Head of caudate nucleus (tissue), 42 donors: Measurements from ENCODE around the gene JAK3.

Source experiments
- DNase-seq, 42 donors: peaks; one replicate each; pipeline versions ENCODE4 v3.0.0 to v3.0.0-alpha.2; 2020 to 2021; ENCODE audit warnings: mixed read lengths in 7 of 42
- intact Hi-C: fragments of 100-400 bp; cut with DNase I; formaldehyde crosslinking; loops from one replicate; pipeline ENCODE4 v1.15.0; 2022

The JAK3 gene

DNA sequence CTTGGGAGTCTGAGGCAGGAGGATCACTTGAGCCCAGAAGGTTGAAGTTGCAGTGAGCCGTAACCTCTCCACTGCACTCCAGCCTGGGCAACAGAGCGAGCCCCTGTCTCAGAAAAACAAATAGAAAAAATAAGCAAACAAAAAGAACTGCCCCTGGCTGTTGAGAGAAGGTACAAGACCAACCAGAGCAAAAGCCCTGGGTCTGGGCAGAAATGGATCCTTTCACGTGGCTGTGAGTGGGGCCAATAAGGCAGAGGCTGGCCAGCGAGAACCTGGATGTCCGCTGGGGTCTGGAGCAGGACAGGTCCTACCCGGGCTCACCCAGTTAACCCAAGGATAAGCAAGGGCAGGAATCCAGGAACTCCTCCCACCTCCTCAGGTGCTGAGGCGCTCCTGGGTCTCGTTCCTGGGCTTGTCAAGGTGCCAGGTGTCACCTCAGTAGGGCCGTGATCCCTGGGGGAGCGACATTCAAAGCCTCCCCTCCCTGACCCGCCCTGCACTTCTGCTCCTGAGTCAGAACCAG lies 19.2 kb upstream of the JAK3 start:
- DNase-seq, result no peak
- intact Hi-C loops, result no loop called here

GRCh38 chr19:17866312-17866963 lies 18.7 kb upstream of the JAK3 start:
- DNase-seq, result no peak
- intact Hi-C loops, result no loop called here

- DNase-seq, result no peak
- intact Hi-C loops, result no loop called here
These were observed 17.9 kb upstream of the JAK3 start for GRCh38 chr19:17865364-17866311.

GRCh38 chr19:17863520-17864182 lies 15.9 kb upstream of the JAK3 start:
- intact Hi-C loops, result loop anchor here (5.0 kb wide), 1 partner anchor 134 kb away; no protein-coding TSS in a partner anchor
- no peak for DNase-seq

DNA sequence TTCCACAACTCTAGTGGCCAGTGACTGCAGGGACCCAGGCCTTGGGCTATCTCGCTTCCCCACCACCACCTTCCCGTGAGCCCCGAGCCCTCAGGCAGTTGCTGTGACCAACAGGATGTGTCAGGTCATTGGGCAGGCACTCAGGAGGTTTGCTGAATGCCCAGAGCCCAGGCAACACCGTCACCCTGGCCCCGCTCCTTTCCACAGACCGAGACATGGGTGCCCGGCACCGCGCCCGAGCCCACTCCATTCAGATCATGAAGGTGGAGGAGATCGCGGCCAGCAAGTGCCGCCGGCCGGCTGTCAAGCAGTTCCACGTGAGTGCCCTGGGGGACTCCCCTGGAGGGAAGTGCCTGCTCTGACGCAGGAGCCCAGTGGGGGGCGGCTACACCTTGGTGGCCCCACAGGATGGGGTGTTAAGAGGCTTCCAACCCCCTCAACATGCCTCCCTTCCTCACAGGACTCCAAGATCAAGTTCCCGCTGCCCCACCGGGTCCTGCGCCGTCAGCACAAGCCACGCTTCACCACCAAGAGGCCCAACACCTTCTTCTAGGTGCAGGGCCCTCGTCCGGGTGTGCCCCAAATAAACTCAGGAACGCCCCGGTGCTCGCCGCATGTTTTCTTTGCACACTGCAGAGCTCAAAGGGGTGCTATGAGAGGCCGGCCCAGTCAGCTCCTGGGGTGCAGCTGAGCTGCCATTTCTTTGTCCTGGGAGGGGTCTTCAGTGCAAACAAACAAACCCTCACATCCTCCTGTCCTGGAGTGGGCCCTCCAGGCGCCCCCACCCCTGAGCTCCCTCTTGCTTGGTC lies 15.1 kb upstream of the JAK3 start:
- intact Hi-C loops, result loop anchor here (5.0 kb wide), 1 partner anchor 134 kb away; no protein-coding TSS in a partner anchor
- no peak for DNase-seq

GRCh38 chr19:17861542-17862402 lies 14.0 kb upstream of the JAK3 start:
- intact Hi-C loops, result loop anchor here (5.0 kb wide), 1 partner anchor 136 kb away; no protein-coding TSS in a partner anchor
- no peak for DNase-seq

DNA sequence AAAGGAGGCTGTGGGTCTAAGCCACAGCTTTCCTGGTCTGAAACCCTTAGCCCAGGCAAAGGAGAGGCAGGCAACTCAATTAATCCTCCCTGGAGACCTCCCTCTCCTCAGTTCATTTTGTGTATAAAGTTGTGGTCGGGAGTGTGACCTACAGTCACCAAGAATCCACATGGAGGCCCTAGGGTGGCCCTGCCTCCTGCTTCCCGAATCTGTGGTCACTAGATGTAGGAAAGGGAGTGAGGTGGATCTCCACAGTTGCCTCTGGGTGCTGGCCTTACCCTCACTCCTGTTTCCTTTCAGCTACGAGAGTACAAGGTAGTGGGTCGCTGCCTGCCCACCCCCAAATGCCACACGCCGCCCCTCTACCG lies 13.2 kb upstream of the JAK3 start:
- intact Hi-C loops, result loop anchor here (5.0 kb wide), 1 partner anchor 136 kb away; no protein-coding TSS in a partner anchor
- DNase-seq, result no peak

DNA sequence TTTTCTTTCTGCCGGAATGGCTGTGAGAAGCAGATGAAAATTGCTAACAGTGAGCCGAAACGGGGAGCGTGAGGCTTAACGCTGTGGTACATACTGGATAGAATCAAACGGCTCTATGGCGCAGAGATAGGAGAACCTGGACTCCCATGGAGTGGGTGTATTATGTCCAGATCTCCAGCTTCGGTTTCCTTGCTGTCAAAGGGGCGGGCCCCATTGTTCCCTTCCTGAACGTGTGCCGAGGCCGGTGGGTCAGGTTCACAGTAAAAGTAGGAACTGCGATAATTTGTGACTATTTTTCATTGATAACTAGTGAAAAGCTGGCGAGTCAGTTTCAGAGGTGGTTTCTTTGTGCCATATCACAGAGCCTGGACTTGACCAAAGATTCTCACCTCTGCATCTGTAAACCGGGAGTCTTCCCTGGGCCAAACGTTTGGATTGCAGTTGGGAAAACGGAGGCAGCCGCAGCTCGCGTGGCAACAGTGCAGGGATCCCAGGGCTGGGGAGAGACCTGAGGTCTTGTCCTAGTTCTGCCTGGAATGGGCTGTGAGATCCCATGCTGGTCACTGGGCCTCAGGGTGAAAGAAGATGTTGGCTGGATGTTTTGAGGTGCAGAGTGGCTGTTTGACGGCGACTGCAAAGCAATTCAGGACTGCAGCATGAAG lies 12.7 kb upstream of the JAK3 start:
- no peak for DNase-seq
- intact Hi-C loops, result loop anchor here (5.0 kb wide), 1 partner anchor 137 kb away; no protein-coding TSS in a partner anchor

- DNase-seq, result peak; percentile 99 to 100 (median 100)
- intact Hi-C loops, result loop anchor here (1.0 to 10.0 kb wide), 3 partner anchors 73 to 155 kb away; no protein-coding TSS in a partner anchor
These were observed 11.9 kb upstream of the JAK3 start, which contains the start of gene RPL18A for GRCh38 chr19:17859533-17860330. RPL18A (plus strand) TSS chr19:17859910; CDS start chr19:17859957, 47 bp downstream.

DNA sequence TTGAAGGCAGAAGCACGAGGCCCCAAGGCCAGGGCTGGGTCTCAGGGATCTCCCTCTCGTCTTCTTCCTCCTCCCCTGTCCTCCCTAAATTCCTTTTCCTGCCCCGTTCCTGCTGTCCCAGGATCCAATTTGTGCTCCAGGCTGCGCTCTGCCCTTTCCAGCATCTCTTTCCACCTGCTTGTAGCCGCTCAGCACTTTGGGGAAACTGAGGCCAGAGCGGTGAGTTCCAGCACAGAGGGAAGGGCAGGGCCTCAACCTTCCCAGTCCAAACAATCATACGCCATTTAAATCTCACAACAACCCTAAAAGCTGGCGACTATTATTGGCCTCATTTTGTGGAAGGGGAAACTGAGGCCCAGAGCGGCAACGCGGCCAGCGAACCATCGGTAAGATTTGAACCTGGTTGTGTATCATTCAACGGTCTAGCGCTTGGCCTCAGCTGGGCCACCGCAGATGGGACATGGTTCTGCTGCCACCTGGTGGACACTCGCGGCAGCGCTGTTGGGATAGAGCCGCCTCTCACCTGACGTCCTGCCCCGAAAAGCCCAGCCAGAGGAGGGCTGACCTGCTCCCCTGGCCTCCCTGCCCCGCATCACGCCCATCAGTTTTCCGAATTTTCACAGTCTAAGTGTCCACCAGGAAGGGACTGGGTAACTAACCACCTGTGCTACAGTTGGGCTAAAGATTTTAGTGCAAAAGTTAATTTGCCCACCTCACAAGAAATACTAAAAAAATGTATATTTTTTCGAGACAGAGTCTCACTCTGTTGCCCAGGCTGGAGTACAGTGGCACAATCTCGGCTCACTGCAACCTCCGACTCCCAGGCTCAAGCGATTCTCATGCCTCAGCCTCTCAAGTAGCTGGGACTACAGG lies 7.7 kb upstream of the JAK3 start:
- intact Hi-C loops, result loop anchor here (10.0 kb wide), 1 partner anchor 151 kb away; no protein-coding TSS in a partner anchor

GRCh38 chr19:17854061-17854460 lies 6.3 kb upstream of the JAK3 start:
- no peak for DNase-seq
- intact Hi-C loops, result loop anchor here (10.0 kb wide), 1 partner anchor 149 kb away; no protein-coding TSS in a partner anchor

More for the DNA sequence above, 7.7 kb upstream of the JAK3 start:
- DNase-seq, result peak; percentile 70 to 96 (median 89)

DNA sequence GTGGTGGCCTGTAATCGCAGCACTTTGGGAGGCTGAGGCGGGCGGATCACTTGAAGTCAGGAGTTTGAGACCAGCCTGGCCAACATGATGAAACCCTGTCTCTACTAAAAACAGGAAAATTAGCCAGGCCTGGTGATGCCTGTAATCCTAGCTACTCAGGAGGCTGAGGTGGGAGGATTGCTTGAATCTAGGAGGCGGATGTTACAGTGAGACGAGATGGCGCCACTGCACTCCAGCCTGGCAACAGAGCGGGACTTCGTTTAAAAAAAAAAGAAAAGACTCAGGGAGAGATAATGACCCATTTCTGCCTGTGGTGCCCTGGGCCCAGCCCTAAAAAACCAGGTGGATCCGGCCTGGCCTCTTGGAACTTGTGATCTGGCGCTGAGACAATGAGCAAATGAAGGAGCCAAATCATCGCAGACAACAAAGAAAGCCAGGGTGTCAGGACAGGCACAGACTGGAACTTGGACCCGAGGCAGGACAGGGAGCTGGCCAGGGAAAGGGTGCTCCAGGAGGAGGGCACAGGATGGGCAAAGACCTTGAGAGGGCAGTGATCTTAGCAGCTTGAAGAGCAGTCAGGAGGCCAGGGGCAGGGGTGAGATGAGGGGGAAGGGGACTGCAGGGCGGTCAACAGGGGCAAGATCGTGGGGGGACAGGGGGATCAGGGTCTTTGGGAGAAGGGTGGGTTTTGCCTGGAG lies 962 bp upstream of the JAK3 start:
- intact Hi-C loops, result no loop called here
- DNase-seq, result no peak

GRCh38 chr19:17846146-17846545 lies 1.6 kb downstream of the JAK3 start:
- DNase-seq, result no peak
- intact Hi-C loops, result no loop called here

DNA sequence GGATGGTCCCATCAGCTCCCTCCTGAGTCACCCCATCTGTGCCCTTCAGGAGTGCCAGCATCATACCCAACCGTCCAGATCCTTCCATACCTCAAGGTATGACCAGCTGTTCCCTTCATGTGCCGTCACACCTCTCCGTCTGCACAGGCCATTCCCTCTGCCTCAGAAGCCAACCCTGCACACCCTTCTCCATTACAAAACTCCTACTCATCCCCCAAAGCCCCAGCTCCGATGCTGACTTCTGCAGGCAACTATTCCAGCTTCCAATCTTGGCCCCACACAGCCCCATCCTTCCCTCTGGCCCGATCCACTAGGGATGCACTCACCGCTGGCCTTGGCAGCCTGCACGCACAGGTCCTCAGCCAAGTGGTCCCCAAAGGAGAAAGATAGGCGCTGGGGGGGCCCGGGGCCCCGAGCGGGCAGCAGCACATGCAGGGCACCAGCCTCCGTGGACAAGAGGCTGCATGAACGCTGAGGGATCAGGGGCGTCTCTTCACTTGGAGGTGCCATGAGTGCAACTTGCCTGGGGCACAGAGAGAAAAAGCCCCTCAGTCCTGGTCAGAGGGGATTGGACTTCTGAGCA lies 3.8 kb downstream of the JAK3 start:
- intact Hi-C loops, result no loop called here
- DNase-seq, result no peak
